Fibroblast of villous mesenchyme (primary cell): ENCODE data around the gene IFNAR1. TPM values are rescaled to one million over a fixed set of nuclear protein-coding genes. Genes with fewer than 3 reads are reported as not detected.

Experiments used
- DNase-seq: peaks from one replicate; pipeline ENCODE4 v3.0.0-alpha.2; 2010; ENCODE audit warnings: low read depth
- H3K4me3 ChIP-seq: 2 replicates; pipeline ENCODE4 v1.5.1; 2011; ENCODE audit warnings: low read depth, mild to moderate bottlenecking, low read length
- total RNA-seq: library from RNA; depleted of rRNA; stranded (reverse); fragments of >200 nt; gene quantifications from 2 replicates; pipeline ENCODE4 v1.2.3, GENCODE V29; 2012
- TF ChIP-seq, protein P1 (sequence below): IDR thresholded peaks from 2 replicates; pipeline ENCODE4 v1.5.1; 2012; ENCODE audit warnings: low read depth, mild to moderate bottlenecking, low read length; ENCODE audit not compliant: insufficient read depth

The IFNAR1 gene
- total RNA-seq, 1 donor: 19.0 TPM

DNA sequence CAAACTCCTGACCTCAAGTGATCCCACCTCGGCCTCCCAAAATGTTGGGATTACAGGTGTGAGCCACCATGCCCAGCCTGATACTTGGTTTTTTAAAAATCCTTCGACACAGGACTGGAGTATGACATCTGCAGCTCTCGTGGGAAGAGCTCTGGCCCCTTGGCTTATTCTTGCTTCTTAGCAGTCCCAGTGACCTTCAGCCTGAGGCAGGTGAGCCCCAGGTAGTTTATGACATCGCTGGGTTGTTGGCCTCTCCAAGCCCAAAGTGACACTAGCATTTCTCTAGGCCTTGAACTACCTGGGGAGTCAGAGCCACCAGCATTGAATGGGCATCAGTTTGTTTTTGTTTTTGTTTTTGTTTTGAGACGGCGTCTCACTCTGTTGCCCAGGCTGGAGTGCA is 62.5 kb downstream of the IFNAR1 start:
- TF ChIP-seq, protein P1, sequence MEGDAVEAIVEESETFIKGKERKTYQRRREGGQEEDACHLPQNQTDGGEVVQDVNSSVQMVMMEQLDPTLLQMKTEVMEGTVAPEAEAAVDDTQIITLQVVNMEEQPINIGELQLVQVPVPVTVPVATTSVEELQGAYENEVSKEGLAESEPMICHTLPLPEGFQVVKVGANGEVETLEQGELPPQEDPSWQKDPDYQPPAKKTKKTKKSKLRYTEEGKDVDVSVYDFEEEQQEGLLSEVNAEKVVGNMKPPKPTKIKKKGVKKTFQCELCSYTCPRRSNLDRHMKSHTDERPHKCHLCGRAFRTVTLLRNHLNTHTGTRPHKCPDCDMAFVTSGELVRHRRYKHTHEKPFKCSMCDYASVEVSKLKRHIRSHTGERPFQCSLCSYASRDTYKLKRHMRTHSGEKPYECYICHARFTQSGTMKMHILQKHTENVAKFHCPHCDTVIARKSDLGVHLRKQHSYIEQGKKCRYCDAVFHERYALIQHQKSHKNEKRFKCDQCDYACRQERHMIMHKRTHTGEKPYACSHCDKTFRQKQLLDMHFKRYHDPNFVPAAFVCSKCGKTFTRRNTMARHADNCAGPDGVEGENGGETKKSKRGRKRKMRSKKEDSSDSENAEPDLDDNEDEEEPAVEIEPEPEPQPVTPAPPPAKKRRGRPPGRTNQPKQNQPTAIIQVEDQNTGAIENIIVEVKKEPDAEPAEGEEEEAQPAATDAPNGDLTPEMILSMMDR: no peak
- no peak overlapping the region for H3K4me3 ChIP-seq
- no peak for DNase-seq

DNA sequence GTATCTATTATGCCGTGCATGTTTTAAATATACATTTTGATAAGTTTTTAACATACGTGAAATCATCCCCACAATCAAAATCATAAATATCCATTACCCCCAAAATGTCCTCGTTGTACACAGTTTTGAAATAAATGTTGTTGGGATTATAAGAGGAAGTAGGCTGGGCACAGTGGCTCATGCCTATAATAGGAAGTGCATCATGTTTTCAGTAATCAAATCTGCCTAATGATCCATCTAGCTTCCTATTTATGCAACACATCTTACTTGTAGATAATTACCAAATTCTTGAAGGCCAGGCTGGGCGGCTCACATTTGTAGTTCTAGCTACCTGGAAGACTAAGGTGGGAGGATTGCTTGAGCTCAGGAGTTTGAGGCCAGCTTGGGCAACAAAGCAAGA is 63.4 kb downstream of the IFNAR1 start:
- TF ChIP-seq, protein P1: no peak
- H3K4me3 ChIP-seq: no peak overlapping the region
- DNase-seq: no peak

DNA sequence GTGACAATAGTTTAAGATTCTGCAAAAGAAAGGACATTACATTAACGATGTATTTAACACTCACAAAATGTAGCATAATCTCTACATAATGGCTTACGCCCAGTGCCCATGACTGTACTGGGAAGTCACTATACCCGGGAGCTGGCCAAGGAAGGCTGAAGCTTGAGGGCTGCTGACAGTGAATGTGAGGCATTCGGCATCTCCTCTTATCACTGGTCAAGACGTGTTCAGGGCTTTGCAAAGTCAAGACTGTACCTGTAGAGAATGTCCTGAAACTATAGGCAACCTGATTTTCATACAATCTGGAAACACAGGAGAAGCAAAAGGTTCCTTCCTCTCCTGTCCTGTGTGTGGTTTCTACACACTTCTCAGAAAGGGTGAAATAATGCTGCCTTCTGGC is 65.7 kb downstream of the IFNAR1 start:
- TF ChIP-seq, protein P1: no peak
- no peak overlapping the region for H3K4me3 ChIP-seq
- no peak for DNase-seq

DNA sequence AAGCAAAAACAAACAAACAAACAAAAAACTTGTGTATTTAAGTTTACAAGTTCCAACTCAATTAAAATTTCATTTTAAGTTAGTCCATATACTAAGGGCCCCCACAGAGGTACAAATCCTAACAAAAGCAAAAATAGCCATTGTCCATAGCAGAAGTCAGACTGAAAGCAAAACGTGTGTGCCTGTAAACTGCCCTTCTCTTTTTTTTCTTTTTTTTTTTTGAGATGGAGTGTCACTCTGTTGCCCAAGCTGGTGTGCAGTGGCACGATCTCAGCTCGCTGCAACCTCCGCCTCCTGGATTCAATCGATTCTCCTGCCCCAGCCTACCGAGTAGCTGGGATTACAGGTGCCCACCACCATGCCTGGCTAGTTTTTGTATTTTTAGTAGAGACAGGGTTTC is 66.9 kb downstream of the IFNAR1 start:
- H3K4me3 ChIP-seq: no peak overlapping the region
- TF ChIP-seq, protein P1: no peak
- no peak for DNase-seq

DNA sequence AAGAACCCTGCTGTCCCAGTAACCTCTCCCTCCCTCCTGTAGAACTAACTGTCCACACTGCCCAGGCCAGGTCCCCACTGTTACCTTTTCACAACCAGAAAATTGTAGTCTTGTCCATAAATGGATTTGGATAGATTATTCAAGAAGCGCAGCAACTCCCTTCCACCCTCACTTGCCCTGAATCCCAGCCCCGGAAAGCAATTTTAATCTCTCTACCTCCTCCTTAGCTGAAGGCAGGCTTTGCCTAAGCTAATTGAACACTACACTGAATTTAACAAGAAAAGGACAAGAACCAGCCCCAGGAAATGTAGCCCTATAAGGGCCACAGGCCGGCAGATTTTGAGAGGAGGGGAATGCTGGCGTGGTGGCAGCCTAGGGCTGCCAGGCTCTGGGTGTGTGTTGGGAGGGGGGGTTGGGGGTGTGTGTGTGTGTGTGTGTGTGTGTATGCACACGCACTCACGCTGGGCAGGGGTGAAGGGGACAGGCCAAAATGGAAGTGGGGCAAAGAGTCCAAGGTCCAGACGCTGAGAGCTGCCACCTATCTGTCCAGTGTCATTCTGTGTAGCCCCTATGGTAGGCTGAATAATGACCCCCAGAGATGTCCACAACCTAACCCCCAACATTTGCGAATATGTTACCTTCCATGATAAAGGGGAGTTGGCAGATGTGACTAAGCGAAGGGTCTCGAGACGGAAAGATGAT is 67.7 kb downstream of the IFNAR1 start:
- TF ChIP-seq, protein P1: no peak
- no peak overlapping the region for H3K4me3 ChIP-seq
- no peak for DNase-seq

DNA sequence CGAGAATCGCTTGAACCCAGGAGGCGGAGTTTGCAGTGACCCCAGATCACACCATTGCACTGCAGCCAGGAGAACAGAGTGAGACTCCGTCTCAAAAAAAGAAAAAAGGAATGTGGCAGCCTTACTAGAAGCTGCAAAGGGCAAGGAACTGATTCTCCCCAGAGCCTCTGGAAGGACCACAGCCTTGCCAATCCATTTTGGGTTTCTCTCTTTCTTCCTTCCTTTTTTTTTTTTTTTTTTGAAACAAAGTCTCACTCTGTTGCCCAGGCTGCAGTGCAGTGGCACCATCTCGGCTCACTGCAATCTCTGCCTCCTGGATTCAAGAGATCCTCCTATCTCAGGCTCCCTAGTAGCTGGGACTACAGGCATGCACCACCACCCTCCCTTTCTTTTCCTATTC is 68.6 kb downstream of the IFNAR1 start:
- no peak overlapping the region for H3K4me3 ChIP-seq
- TF ChIP-seq, protein P1: no peak
- no peak for DNase-seq

DNA sequence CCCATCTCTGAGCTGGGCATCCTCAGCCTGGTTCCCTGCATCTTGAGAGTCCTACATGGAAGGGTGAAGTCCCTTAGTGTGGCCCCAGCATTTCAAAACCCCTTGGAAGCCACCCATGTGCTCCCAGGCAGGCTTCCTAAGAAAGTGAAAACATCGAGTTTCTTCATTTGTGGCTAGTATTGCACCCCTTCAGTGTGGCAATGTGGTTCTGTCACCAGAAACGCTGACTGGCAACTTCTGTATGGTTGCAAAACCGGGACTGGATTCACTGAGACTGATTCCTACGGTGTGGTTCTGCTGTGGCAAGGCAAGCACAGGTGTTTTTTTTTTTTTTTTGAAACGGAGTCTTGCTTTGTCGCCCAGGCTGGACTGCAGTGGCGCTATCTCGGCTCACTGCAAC is 69.5 kb downstream of the IFNAR1 start:
- H3K4me3 ChIP-seq: no peak overlapping the region
- TF ChIP-seq, protein P1: no peak
- peak; percentile 82 for DNase-seq
